GM19238 (cell line): Measurements from ENCODE around the gene COX5B.
A peak's percentile ranks its signal among the peaks of the same experiment; 100 is the strongest.
"Not testable (repeated sequence)": the region's sequence is repeated elsewhere in the genome, so short reads cannot be mapped to it uniquely, and the experiment has no call there.

Experiments used
- DNase-seq: peaks from one replicate; pipeline ENCODE4 v3.0.0; 2011; ENCODE audit warnings: low spot score; ENCODE audit not compliant: insufficient read length

Gene COX5B

DNA sequence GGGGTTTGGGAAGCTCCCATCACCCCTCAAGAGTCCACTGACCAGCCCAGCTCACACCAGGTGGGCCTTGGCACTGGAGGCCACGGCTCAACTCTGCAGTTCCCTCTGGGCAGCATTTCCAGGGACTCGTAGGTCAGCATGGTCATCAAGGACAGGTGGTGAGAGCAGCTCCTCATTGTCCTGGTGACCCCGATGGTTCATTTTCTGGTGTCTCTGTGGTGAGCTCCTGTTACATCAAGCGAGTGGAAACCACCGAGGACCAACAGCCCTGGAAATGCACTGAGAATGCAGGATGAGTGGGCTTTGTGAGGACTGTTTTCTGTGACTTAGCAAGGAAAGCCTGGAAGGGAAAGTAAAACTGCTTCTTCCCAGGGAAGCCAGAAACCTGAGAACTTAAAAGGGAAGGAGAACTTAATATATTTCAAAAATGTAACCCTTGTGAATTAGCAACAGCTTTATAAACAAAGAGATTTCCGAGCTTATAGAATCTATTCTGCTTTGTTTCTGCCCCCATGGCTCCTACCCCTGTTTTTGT is 26.8 kb downstream of the COX5B start:
- not testable (repeated sequence) for DNase-seq

DNA sequence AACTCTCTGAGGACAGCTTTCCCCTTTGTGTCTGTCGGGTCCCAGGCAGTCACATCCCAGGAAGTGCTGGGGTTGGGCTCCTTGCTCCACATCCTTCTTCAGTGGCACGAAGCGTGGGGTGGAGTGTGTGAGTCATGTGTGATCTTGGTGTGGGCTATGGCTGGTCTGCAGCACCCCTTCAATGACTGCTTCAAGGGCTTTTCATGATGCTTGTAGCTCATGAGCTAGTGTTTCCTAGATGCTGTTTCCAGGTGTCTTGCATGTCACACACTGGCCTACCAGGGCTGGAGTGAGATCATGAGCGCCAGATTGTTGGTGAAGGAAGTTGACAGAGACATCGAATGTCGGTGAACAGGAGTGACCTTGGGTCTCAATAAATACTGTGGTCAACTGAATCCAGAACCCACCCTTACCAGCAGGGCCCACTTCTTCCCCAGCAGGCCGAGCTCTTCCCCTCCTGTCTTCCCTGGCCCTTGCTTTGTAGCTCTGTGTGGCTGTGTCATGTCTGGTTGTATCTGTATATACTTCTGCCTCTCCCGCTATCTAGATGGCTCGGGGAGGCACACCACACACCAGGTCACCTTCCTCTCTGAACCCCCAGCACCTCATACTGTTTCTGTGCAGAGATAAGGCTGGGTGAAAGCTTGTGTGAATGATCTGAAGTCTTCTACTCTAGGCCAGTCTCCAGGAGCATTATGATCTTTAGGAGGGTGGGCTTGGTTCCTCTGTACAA is 27.5 kb downstream of the COX5B start:
- DNase-seq, result no peak

DNA sequence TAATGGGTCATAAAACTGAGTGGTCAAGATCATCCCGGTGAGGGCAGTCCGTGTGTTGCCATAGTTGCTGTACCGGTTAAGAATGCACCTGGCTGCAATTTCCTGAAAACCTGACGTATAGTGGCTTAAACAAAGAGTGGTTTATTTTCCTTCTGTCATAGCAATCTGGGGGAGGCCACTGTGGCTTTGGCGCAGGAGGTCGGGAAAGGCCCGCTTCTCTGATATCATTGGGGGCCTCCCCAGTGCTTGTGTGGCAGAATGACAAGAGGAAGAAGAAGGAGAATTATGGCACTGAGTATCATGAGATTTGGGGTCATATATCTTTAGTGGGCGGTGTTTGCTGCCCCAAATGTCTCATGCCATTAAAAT is 28.0 kb downstream of the COX5B start:
- DNase-seq, result no peak

DNA sequence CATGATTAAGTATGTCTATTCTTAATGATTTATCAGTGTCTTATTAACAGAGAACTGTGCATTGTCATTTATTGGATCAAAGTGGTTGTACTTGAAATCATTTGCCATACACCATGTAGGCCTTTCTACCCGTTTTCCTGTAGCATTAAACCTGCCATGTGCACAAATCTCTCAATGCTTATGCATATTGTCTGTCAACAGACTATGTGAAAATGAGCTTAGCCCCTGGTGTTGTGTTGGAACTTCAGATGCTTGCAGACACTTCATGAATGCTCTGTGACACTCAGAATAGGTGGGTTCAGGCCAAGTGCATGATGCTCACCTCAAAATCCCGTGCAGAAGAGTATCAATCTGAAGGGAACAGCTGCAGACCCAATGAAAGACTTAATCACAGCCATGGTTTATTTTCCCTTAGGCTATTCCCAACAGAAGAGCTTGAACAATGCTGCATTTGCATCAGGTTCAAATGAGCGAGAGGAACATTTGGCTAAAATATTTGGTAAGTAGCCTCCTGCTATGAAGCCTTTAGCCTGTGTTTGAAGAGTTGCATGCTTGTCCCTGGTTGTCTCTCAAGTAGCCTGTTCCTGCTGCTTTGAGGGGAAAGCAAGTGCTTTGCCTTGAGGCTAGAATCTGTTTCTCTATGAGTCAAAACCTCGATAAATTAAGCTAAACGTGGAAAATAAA is 29.7 kb downstream of the COX5B start:
- no peak for DNase-seq

DNA sequence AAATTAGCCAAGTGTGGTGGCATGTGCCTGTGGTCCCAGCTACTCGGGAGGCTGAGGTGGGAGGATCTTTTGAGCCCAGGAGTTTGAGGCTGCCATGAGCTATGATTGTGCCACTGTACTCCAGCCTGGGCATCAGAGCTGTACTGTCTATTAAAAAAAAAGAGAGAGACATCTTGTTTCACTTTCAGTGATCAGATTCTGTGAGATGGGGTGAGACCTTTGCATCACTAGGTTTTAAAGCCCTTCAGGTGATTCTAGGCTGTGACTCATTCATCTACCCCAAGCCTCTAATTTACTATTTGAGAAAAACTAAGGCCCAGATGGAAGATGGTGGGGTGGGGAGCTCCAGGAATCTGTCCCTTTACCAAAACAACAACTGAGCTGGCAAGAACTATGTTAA is 30.8 kb downstream of the COX5B start:
- no peak for DNase-seq

DNA sequence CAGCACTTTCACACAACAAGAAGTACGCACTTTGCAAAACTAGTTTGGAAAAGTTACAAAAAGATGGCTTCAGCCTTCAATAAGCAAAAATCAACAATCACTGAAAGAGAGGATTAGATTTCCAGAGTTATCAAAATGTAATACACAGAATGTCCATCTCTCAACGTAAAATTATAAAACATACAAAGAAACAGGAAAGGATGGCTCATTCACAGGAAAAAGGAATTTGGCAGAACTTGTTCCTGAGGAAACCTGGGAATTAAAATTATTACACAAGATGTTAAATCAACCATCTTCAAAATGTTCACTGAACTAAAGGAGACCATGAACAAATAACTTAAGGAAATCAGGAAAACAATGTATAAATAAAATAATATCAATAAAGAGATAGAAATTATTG is 31.6 kb downstream of the COX5B start:
- DNase-seq, result no peak

DNA sequence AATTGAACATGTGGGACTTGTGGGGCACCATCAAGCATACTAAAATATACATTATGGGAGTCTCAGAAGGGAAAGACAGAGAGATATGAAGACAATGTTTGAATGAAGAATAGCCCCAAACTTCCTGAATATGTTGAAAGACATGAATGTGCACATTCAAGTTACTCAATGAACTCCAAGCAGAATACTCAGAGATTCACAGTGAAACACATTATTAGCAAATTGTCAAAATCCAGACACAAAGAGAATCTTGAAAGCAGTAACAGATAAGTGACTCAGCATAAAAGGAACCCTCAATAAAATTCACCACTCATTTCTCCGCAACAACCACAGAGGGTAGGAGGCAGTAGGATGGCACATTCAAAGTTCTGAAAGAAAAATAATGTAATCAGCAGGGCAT is 32.4 kb downstream of the COX5B start:
- DNase-seq, result no peak

DNA sequence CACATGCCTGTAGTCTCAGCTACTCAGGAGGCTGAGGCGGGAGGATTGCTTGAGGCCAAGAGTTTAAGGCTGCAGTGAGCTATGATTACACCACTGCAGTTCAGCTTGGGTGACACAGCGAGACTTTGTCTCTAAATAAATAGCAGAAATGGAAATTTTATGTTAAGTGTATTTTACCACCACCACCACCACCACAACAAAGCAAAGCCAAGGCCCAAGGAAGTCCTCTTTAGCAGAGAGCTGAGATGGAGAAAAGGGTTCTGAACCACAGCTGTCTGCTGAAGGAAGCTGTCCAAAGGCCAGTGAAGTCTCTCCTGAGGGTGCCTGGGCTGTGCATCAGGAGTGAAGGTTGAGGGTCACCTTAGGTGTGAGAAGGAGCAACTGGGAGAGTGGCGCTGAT is 41.4 kb downstream of the COX5B start:
- DNase-seq, result not testable (repeated sequence)

DNA sequence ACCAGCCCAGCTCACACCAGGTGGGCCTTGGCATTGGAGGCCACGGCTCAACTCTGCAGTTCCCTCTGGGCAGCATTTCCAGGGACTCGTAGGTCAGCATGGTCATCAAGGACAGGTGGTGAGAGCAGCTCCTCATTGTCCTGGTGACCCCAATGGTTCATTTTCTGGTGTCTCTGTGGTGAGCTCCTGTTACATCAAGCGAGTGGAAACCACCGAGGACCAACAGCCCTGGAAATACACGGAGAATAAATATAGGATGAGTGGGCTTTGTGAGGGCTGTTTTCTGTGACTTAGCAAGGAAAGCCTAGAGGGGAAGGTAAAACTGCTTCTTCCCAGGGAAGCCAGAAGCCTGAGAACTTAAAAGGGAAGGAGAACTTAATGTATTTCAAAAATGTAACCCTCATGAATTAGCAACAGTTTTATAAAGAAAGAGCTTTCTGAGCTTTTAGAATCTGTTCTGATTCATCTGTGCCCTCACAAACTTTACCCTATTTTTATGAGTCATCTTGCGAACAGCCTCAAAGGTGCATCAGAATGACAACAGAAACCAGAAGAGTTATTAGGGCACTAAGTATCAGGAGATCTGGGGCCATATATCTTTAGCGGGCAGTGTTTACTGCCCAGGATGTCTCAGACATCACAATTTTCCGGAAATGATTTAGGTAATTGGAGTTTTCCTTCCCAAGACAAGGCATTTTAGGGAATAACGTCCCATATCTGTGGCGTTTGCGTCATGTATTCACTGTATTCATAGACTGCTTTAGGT is 42.4 kb downstream of the COX5B start:
- no peak for DNase-seq

DNA sequence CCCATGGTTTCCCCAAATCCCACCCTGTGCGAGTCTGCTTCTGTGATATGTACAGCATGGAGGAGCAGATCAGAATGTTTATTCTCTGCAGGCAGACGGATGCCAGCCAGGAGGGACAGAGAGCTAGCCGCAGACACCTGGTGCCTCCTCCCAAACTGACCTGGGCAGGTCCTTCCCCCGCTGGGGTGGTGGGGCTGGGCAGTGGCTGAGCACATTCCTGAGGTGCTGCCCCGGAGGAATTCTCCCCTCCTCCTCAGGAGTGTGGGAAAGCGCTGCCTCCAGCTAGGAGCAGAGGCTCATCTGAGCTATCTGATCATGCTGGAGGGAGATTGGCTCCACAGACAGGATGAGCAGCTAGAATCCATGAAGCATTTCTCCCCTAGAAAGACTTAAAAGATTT is 45.3 kb downstream of the COX5B start:
- no peak for DNase-seq

DNA sequence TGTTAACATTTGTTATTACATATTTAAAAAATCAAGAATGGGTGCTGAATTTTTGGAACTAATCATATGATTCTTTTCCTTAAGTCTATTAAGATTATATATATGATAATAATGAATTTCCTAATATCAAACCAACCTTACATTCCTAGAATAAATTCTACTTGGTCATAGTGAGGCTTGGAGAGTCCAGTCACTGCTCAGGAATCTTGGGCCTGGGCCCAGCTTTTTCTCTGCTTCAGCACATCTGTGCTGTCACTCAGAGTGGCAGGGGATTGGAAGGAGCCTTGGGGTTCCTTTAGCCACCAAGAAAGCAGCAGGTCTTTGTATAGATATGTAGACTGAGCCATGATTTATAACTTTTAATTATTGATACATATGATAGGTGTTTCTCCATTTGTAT is 47.6 kb downstream of the COX5B start:
- DNase-seq, result no peak

DNA sequence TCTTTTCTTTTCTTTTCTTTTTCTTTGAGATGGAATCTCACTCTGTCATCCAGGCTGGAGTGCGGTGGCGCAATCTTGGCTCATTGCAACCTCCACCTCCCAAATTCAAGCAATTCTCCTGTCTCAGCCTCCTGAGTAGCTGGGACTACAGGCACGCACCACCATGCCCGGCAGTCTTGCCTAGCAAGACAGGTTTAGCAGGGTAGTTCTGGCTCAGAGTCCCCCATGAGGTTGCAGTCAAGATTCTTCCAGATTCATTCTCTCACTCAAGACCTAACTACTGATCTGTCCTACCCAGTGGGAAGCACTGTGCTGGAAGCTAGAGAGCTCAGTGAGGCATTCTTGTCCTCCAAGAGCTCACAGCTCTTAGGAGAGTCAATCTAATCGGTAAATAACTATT is 49.9 kb downstream of the COX5B start:
- DNase-seq, result no peak

DNA sequence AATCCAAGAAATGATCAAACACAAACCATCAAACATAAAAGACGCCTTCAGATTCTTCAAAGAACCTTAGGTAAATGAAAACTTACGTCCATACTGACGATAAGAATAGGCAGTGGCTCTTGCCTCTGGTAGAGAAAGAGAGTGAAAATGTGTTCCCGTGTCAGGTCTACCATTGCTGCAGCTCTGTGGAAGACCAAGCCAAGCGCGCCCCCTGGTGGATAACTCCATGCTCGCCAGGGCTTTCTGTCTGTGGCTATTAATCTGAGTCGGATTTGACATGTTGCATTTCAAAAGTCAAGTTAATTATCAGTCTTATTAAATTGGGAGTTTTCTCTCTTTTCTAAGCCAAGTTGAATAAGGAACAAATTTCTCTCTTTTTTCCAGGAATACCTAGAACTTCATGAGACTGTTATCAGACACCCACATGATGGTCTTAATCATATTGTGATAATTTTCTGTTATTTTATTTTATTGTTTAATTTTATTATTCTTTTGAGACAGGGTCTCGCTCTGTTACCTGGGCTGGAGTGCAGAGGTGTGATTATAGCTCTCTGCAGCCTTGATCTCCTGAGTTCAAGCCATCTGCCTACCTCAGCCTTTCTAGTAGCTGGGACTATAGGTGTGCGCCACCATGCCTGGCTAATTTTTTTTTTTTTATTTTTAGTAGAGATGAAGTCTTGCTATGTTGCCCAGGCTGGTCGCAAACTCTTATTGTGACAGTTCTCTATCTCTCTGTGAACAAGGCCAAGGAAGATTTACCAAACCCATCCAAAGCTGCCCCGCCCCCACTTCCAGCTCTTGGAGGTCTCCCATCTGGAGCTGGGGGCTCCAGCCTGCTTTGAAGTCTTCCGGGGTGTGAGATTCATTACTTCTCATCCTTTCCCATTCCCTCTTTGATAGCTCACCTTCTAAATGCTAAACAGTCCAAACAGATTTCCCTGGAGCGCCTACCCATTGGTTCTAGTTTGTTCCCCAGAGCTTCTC is 51.7 kb downstream of the COX5B start:
- DNase-seq, result peak; percentile 63
